GM21723 (cell line): ENCODE results near the gene CDC37.

ENCODE experiments used
- ATAC-seq: cut with Tn5 transposase; IDR thresholded peaks from one replicate; pipeline ENCODE4 v1.9.1; 2021; ENCODE audit warnings: mild to moderate bottlenecking, moderate library complexity; ENCODE audit not compliant: unreplicated experiment

Gene CDC37

DNA sequence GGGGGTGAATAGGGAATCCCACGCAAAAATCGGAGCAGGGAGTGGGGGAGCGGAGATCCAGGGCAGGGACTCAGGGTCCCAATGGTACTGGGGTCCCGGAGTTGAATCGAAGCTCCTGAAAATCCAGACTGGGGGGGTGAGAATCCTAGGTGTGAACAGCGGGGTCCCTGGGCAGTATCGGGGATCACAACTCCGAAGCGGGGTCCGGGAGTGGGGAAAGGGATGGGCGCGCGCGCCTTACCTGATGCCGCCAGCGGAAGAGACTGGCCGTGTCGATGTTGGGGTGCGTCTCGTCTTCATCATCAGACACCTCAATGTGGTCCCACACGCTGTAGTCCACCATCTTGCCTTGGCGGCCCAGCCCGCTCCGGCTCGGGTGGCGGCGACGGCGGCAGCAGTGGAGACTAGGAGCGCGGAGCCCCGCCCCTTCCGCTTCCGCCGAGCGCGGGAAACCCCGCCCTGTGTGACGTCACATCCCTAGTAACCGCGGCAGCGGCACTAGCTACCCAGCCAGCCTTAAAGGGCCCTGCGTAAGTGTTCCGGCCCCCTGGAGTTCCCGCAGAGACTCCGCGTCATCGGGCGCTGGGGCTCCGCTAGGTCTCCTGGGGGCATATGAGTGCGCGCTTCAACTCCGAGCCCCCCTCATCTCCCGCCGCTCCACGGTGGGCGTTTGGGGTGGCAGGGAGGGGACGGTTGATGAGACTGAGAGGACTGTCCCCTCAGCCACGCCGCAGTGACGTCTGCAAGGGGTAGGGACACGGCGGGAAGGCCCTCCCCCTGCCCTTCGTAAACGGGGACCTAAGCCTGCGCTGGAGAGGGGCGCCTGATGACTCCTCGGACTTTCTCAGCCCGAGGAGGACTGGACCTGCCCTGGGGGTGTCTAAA lies at the start of gene CDC37:
CDC37 (minus strand) TSS at position 406 of the 885 bp plus-strand sequence; CDS start at position 343, 63 bp downstream.
- peak; percentile 67 for ATAC-seq

GRCh38 chr19:10450853-10451609 lies 47.7 kb upstream of the CDC37 start:
- ATAC-seq = no peak

GRCh38 chr19:10450191-10450852 lies 47.0 kb upstream of the CDC37 start:
- ATAC-seq = no peak

GRCh38 chr19:10449037-10449436 lies 45.7 kb upstream of the CDC37 start:
- no peak for ATAC-seq

- ATAC-seq = no peak
Observed at GRCh38 chr19:10442698-10443097, 39.4 kb upstream of the CDC37 start.

- no peak for ATAC-seq
Observed at GRCh38 chr19:10439588-10439987, 36.2 kb upstream of the CDC37 start.

GRCh38 chr19:10433131-10433536 lies 29.8 kb upstream of the CDC37 start:
- ATAC-seq = no peak

DNA sequence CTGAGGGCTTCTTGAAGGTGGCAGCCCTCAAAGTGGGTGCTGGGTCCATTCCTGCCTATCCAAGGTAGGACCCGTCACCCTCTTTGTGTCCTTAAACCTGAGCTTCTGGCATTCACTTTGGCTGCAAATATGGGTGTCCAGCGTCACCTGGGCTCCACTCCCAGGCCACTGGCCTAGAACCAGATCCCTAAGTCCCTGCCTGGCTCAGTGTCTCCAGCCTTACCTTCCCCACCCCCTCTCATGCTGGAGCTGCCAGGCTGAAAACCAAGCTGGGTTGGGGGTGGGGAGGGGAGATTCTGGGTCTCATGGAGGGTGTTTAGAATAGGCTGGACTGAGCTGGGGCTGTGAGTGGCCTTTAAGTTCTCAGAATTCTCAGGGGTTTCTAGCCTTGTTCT lies 29.4 kb upstream of the CDC37 start:
- no peak for ATAC-seq

- ATAC-seq = no peak
Observed at GRCh38 chr19:10431943-10432735, 28.8 kb upstream of the CDC37 start.

GRCh38 chr19:10431254-10431942 lies 28.1 kb upstream of the CDC37 start:
- no peak for ATAC-seq

GRCh38 chr19:10430505-10431253 lies 27.3 kb upstream of the CDC37 start:
- ATAC-seq = peak; percentile 45

DNA sequence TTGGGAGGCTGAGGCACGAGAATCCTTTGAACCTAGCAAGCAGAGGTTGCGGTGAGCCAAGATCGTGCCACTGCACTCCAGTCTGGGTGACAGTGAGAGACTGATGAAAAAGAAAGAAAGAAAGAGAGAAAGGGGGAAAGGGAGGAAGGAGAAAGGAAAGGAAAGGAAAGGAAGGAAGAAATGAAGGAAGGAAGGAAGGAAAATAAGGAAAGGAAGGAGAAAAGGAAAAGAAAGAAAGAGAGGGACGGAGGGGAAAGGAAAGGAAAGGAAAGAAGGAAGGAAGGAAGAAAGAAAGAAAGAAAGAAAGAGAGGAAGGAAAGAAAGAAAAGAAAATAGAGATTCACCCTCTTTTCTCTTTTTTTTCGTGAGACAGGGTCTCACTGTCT lies 25.6 kb upstream of the CDC37 start:
- ATAC-seq = no peak

GRCh38 chr19:10427169-10427568 lies 23.8 kb upstream of the CDC37 start:
- ATAC-seq = no peak

GRCh38 chr19:10424011-10424637 lies 20.8 kb upstream of the CDC37 start:
- ATAC-seq = no peak

GRCh38 chr19:10422846-10423245 lies 19.5 kb upstream of the CDC37 start:
- no peak for ATAC-seq

GRCh38 chr19:10422046-10422461 lies 18.7 kb upstream of the CDC37 start:
- no peak for ATAC-seq

DNA sequence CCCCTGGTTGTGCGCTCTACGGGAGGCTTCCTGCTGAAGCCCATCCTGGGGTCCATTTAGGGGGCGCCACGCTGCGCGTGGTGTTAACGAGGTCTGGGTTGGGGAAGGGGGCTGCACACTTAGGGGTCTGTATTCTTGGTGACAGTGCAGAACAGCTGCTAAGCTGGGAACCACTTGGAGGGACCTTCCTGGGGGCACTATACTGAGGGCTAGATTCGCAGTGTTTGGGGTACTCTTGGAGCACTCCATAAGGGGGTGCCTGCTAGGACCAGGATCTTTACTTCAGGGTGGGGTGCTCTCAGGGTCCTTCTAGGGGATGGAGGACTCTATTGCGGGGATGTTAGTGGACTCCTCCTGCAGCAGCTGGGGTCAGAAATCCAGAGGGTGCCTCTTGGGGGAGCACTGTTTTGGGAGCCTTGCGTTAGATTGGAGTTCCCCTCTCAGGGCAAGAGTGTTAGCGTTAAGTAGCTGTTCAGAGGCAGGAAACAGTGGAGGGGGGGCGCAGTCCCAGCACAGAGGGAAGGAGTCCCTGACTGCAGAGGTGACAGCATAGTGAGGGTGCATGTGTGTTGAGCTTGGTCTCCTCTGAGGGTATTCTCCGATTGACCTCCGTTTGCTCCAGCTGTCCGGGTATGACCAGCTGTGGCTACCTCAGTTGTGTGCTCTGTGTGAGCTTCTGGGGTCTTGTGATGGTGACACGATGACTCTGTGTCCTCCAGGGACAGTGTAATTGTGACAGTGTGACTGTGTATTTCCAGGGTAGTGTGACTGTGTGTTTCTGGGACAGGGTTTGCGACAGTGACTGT lies 18.1 kb upstream of the CDC37 start:
- ATAC-seq = no peak
